D721Med (cell line): ENCODE data around the gene EIF4EBP3.

ENCODE experiments used
- DNase-seq: peaks from one replicate; pipeline ENCODE4 v3.0.0; 2011; ENCODE audit warnings: low spot score; ENCODE audit not compliant: insufficient read length
- FAIRE-seq: peaks from 2 replicates; lab custom pipeline; 2011; peaks lifted over from hg19 to GRCh38; lab: Jason Lieb, UNC
- TF ChIP-seq, protein P1 (sequence below): IDR thresholded peaks from 2 replicates; pipeline ENCODE4 v1.5.1; 2012; ENCODE audit warnings: mild to moderate bottlenecking, control low read depth; ENCODE audit not compliant: insufficient read depth; ENCODE audit errors: missing control alignments

The EIF4EBP3 gene

DNA sequence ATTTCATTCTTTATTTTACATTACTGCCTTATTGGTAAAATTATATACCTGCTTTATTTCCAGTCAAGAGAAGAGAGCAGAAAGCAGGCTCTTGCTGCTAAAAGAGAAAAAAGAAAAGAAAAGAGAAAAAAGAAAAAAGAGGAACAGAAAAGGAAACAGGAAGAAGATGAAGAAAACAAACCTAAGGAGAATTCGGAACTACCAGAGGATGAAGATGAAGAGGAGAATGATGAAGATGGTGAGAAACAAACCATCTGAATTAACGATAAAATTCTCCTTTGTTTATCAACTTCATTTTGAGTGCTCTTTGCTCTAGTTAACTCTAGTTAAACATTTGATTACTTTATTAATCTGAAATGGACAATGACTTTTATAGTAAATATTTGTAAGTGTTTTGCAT lies 23.5 kb upstream of the EIF4EBP3 start:
- no peak for FAIRE-seq
- TF ChIP-seq, protein P1, sequence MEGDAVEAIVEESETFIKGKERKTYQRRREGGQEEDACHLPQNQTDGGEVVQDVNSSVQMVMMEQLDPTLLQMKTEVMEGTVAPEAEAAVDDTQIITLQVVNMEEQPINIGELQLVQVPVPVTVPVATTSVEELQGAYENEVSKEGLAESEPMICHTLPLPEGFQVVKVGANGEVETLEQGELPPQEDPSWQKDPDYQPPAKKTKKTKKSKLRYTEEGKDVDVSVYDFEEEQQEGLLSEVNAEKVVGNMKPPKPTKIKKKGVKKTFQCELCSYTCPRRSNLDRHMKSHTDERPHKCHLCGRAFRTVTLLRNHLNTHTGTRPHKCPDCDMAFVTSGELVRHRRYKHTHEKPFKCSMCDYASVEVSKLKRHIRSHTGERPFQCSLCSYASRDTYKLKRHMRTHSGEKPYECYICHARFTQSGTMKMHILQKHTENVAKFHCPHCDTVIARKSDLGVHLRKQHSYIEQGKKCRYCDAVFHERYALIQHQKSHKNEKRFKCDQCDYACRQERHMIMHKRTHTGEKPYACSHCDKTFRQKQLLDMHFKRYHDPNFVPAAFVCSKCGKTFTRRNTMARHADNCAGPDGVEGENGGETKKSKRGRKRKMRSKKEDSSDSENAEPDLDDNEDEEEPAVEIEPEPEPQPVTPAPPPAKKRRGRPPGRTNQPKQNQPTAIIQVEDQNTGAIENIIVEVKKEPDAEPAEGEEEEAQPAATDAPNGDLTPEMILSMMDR: no peak
- no peak for DNase-seq

DNA sequence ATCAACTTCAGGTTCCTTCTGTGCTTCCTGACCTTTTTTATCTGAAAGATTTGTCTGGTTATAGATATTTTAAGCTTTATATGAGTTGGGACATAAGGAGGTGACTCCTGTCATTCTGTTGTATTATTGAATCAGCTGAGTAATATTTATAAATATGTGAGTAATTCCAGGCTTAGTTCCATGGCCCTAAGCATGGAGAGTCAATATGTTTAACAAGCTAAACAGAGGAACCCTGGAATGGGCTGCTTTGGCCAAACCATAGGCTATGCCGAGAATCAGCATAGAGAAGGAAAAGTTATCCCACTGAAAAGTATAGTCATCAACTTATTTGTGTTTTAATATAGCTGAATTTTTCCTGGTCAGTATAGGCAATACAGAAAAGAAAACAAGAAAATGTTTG lies 7.2 kb upstream of the EIF4EBP3 start:
- FAIRE-seq: no peak
- TF ChIP-seq, protein P1: no peak
- no peak for DNase-seq

DNA sequence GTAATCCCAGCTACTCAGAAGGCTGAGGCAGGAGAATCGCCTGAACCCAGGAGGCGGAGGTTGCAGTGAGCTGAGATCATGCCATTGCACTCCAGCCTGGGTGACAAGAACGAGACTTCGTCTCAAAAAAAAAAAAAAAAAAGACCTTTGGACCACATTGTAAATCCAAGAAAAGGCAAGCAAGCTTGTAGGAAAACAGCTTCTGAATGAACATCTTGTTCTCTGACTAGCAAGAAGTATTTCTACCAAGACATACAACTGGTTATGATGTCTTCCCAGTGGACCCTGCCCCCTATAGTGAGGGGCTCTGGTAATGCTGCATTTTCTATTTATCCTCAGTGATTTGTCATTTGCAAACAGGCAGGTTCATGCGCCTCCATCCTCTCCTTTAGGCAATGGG lies 4.5 kb upstream of the EIF4EBP3 start:
- DNase-seq (no peak), FAIRE-seq (no peak)
- TF ChIP-seq, protein P1: no peak

DNA sequence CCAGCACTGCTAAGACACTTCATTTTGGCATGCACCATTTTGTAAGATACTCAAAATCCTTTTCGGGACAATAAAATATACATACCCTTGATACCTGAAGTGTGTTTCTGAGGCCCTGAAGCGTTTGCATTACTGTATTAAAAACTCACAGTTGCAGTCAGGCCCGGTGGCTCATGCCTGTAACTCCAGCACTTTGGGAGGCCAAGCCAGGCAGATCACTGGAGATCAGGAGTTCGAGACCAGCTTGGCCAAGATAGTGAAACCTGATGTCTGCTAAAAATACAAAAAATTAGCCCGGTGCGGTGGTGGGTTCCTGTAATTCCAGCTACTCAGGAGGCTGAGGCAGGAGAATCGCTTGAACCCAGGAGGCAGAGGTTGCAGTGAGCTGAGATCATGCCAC lies 2.5 kb upstream of the EIF4EBP3 start:
- FAIRE-seq (no peak), DNase-seq (no peak)
- TF ChIP-seq, protein P1: no peak

DNA sequence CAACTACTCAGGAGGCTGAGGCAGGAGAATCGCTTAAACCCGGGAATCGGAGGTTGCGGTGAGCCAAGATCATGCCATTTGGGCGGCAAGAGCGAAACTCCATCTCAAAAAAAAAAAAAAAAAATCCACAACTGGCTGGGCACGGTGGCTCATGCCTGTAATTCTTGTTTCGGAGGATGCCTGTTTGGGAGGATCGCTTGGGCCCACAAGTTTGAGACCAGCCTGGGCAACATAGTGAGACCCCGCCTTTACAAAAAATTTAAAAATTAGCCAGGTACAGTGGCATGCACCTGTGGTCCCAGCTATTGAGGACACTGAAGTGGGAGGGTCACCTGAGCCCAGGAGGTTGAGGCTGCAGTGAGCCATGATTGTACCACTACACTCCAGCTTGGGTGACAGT lies 1.9 kb upstream of the EIF4EBP3 start:
- no peak for DNase-seq
- no peak for FAIRE-seq
- TF ChIP-seq, protein P1: no peak

DNA sequence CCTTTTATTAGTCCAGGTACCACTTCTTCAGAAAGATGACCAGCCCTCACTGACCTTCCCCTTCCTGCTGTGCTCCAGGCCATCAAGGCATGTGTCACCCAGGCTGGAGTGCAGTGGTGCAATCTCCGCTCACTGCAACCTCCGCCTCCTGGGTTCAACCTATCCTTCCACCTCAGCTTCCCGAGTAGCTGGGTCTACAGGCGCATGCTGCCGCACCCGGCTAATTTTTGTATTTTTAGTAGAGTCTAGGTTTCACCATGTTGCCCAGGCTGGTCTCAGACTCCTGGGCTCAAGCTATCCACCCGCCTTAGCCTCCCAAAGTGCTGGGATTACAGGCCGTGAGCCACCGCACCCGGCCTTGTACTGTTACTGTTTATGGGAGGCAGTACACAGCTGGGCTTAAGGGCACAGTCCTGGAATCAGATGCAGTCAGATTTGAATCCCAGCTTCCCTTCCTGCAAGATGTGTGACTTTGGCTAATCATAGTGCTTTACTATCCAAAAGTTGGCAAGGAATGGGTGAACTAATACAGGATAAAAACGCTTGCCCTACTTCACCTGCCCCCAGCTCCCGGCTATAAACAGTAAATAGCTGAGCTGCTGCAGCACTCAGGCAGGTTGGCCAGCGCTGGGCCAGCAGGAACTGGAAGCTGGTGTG lies 483 bp upstream of the EIF4EBP3 start:
- FAIRE-seq (no peak), DNase-seq (no peak)
- TF ChIP-seq, protein P1: no peak

DNA sequence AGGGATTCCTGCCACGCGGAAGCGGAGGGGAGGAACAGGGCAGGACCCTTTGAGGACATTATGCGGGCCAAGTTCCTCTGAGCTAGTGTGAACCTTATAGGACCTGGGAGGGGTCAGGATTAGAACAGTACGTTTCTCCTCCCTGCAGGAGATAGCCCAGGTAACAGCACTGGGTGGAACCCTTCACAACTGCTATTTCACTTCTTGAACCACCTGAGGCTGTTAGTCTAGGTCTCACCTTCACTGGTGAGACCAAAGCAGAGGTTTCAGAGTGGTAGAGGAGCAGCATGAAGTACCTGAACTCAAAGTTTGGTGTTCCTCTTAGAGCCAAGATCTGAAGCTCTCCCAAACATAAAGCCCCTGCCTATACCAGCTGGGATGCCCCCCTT lies 832 bp downstream of the EIF4EBP3 start:
- TF ChIP-seq, protein P1: no peak
- DNase-seq (no peak), FAIRE-seq (no peak)
